ENCODE measurements around the gene TSPAN8.

TSPAN8 gene

DNA sequence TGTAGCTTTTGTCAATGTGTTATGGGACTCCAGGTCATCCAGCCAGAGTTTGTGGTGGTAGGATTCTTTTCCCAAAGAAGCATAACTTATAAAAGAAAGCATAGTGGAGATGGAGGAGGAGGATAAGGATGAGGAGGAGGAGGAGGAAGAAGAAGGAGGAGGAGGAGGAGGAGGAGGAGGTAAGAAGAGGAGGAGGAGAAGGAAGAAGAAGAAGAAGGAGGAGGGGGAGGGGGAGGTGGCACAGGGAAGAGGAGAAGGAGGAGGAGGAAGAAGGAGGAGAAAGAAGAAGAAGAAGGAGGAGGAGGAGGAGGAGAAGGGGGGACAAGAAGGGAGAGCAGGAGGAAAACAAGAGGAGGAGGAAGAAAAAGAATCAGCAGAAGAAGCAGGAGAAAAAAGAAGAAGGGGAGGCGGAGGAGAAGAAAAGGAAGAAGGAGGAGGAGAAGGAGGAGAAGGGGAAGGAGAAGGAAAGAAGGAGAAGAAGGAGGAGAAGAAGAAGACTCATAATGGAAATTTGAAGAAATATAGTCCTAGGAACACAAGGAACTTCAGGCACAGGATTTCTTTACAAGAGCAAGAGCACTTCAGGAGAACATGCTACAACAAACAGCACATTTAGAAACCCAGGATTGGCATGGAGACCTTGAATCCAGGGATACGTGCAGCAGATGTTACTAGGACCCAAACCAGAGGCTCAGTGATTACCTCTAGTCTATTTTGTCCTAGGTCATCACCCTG, 22.6 kb downstream of the TSPAN8 start:
- no peak for DNase-seq (ENCODE audit: low read depth)
- H3K4me3 ChIP-seq (ENCODE audit: low read depth, low read length) = no peak overlapping the region
- no peak for TF ChIP-seq CTCF (IDR thresholded peaks at IDR 0.05; ENCODE audit: low read depth, low read length, missing control alignments)

DNA sequence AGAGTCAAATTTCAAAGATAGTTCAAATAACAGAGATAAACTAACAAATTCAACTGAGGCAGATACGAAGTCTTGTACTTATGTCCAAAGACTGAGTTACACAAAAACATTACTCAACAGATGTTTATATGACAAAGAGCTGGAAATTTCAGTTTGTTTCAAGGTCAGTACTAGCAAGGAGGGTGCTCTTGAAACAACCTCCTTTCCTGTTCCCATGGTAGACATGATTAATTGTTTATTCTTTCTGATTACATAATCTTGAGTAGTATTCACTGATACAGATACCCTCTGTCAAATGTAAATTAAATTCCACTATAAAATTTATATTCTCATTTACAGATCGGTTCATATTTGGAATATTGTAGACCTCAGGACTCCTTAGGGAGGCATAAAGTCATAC, 23.4 kb downstream of the TSPAN8 start:
- DNase-seq (ENCODE audit: low read depth) = no peak
- TF ChIP-seq CTCF (IDR thresholded peaks at IDR 0.05; ENCODE audit: low read depth, low read length, missing control alignments) = no peak
- H3K4me3 ChIP-seq (ENCODE audit: low read depth, low read length) = no peak overlapping the region

DNA sequence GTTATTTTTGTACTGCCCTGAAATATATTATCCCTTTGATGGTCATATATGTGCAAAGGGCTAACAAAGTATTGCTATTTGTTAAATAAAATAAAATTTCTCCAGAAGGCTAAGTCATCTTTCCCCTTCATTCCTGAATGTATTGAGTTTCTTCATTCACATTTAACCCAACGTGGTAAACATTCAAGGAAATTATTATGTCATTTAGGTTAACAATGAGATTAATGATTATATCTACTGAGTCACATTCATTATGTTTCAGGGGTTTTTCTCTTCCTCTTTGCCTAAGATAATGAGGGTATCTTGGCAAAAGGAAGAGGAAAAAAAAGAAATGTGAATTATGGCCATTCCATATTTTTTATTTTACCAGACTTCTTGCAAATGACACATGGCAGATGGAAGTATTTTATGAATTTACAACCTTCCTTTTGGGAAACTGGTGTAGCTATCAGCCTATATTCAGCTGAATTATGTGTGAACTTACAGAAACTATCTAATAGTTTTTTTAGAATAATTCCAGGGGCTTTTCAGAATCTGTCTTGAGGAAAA, 27.2 kb downstream of the TSPAN8 start:
- no peak for TF ChIP-seq CTCF (IDR thresholded peaks at IDR 0.05; ENCODE audit: low read depth, low read length, missing control alignments)
- DNase-seq (ENCODE audit: low read depth) = no peak
- no peak overlapping the region for H3K4me3 ChIP-seq (ENCODE audit: low read depth, low read length)

DNA sequence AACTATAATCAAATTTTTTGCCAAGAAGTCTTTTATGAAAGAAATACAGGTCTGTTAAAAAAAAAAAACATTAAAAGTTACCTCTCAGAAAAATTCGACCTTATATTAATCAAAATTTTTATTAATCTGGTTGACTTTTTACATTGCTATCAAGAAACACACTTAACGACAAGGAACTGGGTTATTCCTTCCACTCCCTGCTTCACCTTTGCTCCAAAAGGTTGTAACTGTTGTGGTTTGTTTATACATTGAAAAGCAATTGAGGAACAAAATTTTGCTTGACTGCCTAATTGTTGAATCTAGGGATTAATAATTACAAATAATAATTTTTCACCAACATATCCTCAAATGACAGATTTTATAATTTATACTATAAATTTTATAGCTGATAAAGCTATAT, 28.4 kb downstream of the TSPAN8 start:
- TF ChIP-seq CTCF (IDR thresholded peaks at IDR 0.05; ENCODE audit: low read depth, low read length, missing control alignments) = no peak
- H3K4me3 ChIP-seq (ENCODE audit: low read depth, low read length) = no peak overlapping the region
- DNase-seq (ENCODE audit: low read depth) = no peak

- no peak for TF ChIP-seq CTCF (IDR thresholded peaks at IDR 0.05; ENCODE audit: low read depth, low read length, missing control alignments)
- H3K4me3 ChIP-seq (ENCODE audit: low read depth, low read length) = no peak overlapping the region
- no peak for DNase-seq (ENCODE audit: low read depth)
Observed at GRCh38 chr12:71128191-71128788, 29.5 kb downstream of the TSPAN8 start.

- no peak for TF ChIP-seq CTCF (IDR thresholded peaks at IDR 0.05; ENCODE audit: low read depth, low read length, missing control alignments)
- no peak overlapping the region for H3K4me3 ChIP-seq (ENCODE audit: low read depth, low read length)
- DNase-seq (ENCODE audit: low read depth) = no peak
Observed at GRCh38 chr12:71125949-71126348, 31.9 kb downstream of the TSPAN8 start.
